IMR-90 (cell line): Measurements from ENCODE around the gene EIF4A3.

ENCODE experiments used
- BHLHE40 ChIP-seq: fragments of 150-350 bp; IDR thresholded peaks from 2 replicates; pipeline ENCODE4 v1.6.1; 2016; ENCODE audit warnings: mild to moderate bottlenecking, low read depth, low read length
- CEBPB ChIP-seq: IDR thresholded peaks from 2 replicates; pipeline ENCODE4 v1.6.1; 2012; ENCODE audit warnings: low read depth, low read length, improper control_type of control experiment
- MAFK ChIP-seq: IDR thresholded peaks from 2 replicates; pipeline ENCODE4 v1.6.1; 2012; ENCODE audit warnings: low read depth, low read length, improper control_type of control experiment
- MAZ ChIP-seq: IDR thresholded peaks from 2 replicates; pipeline ENCODE4 v1.6.1; 2012; ENCODE audit warnings: low read depth, mild to moderate bottlenecking, low read length, improper control_type of control experiment, moderate library complexity, borderline replicate concordance
- MXI1 ChIP-seq: IDR thresholded peaks from 2 replicates; pipeline ENCODE4 v1.6.1; 2012; ENCODE audit warnings: low read depth, mild to moderate bottlenecking, low read length, moderate library complexity, borderline replicate concordance
- POLR2A ChIP-seq: IDR thresholded peaks from 2 replicates; pipeline ENCODE4 v1.6.1; 2012; ENCODE audit warnings: mild to moderate bottlenecking, low read depth, low read length
- RFX5 ChIP-seq: IDR thresholded peaks from 2 replicates; pipeline ENCODE4 v1.8.0; 2012; ENCODE audit warnings: low read depth, mild to moderate bottlenecking, low read length, moderate library complexity
- TF ChIP-seq, protein P1 (sequence below): conservative IDR thresholded peaks from 2 replicates; pipeline ENCODE4 v1.5.1; 2012; ENCODE audit warnings: mild to moderate bottlenecking, low read depth, low read length, improper control_type of control experiment
- TF ChIP-seq, protein P2 (sequence below): fragments of 150-350 bp; IDR thresholded peaks from 2 replicates; pipeline ENCODE4 v1.6.1; 2016; ENCODE audit warnings: low read depth, mild to moderate bottlenecking, low read length, moderate library complexity, borderline replicate concordance

DNA sequence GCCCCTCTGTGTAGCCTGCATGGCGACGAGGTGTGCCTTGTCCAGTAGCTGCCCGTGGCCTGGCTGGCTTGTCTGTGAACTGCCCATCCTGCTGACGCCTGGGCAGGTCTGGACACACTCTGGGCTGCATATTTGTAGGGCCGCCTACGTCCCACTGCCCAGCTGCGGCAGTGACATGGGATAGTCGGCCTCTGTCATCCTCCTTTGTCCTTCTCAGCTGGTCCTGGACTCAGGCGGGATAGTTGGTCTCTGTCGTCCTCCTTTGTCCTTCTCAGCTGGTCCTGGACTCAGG, 37.4 kb upstream of the EIF4A3 start:
- TF ChIP-seq, protein P1, sequence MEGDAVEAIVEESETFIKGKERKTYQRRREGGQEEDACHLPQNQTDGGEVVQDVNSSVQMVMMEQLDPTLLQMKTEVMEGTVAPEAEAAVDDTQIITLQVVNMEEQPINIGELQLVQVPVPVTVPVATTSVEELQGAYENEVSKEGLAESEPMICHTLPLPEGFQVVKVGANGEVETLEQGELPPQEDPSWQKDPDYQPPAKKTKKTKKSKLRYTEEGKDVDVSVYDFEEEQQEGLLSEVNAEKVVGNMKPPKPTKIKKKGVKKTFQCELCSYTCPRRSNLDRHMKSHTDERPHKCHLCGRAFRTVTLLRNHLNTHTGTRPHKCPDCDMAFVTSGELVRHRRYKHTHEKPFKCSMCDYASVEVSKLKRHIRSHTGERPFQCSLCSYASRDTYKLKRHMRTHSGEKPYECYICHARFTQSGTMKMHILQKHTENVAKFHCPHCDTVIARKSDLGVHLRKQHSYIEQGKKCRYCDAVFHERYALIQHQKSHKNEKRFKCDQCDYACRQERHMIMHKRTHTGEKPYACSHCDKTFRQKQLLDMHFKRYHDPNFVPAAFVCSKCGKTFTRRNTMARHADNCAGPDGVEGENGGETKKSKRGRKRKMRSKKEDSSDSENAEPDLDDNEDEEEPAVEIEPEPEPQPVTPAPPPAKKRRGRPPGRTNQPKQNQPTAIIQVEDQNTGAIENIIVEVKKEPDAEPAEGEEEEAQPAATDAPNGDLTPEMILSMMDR, result no peak
- TF ChIP-seq POLR2A (no peak), MAZ (no peak), CEBPB (no peak), MXI1 (no peak), BHLHE40 (no peak), RFX5 (no peak), MAFK (no peak)
- TF ChIP-seq, protein P2, sequence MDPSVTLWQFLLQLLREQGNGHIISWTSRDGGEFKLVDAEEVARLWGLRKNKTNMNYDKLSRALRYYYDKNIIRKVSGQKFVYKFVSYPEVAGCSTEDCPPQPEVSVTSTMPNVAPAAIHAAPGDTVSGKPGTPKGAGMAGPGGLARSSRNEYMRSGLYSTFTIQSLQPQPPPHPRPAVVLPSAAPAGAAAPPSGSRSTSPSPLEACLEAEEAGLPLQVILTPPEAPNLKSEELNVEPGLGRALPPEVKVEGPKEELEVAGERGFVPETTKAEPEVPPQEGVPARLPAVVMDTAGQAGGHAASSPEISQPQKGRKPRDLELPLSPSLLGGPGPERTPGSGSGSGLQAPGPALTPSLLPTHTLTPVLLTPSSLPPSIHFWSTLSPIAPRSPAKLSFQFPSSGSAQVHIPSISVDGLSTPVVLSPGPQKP, result no peak
